Endothelial cell of umbilical vein (primary cell): Measurements from ENCODE around the gene MED15. TPM values are rescaled to one million over a fixed set of nuclear protein-coding genes. Genes with fewer than 3 reads are reported as not detected.

ENCODE experiments used
- BruUV-seq: library from RNA; stranded (reverse); fragments of 400-500 nt; replicated peaks from 2 replicates; lab custom pipeline; 2021; lab: Mats Ljungman, UMichigan
- CTCF ChIA-PET: fragments of 300-600, 350-600 bp; sonication (Branson Sonifier 250); formaldehyde crosslinking; loops from one replicate; lab custom pipeline; 2021; ENCODE audit warnings: antibody characterized with exemption, inconsistent platforms; lab: Charles Lee
- POLR2A ChIA-PET: fragments of 300-600, 350-600 bp; sonication (Branson Sonifier 250); formaldehyde crosslinking; loops from one replicate; lab custom pipeline; 2021; ENCODE audit warnings: antibody characterized with exemption, inconsistent platforms; lab: Charles Lee
- DNase-seq: peaks from one replicate; pipeline ENCODE4 v3.0.0-alpha.2; 2011; ENCODE audit warnings: low read depth, low spot score
- FAIRE-seq: peaks from 2 replicates; lab custom pipeline; 2011; peaks lifted over from hg19 to GRCh38; lab: Jason Lieb, UNC
- H2AFZ ChIP-seq: 2 replicates; pipeline ENCODE4 v1.6.0; 2012; ENCODE audit warnings: low read depth, low read length, control low read depth, inconsistent platforms
- H3K27ac ChIP-seq: 2 replicates; pipeline ENCODE4 v1.5.1; 2011; ENCODE audit warnings: low read depth, mild to moderate bottlenecking, control low read depth, low read length, moderate library complexity; ENCODE audit not compliant: insufficient read depth
- H3K27me3 ChIP-seq, 2 experiments: 2 replicates each; pipeline versions ENCODE4 v1.6.0 to v1.6.1; 2011; ENCODE audit warnings: low read length in 2 of 2, mixed read lengths in 1 of 2; ENCODE audit not compliant: control insufficient read depth in 2 of 2, insufficient read depth in 2 of 2
- H3K36me3 ChIP-seq, 2 experiments: 2 replicates in 1 of 2; 3 replicates in 1 of 2; pipeline ENCODE4 v1.5.1; 2011; ENCODE audit warnings: low read length in 2 of 2, mild to moderate bottlenecking in 1 of 2, moderate library complexity in 1 of 2; ENCODE audit not compliant: control insufficient read depth in 2 of 2, insufficient read depth in 2 of 2; ENCODE audit errors: extremely low read depth in 1 of 2
- H3K4me1 ChIP-seq: 3 replicates; pipeline ENCODE4 v1.5.1; 2011; ENCODE audit warnings: mild to moderate bottlenecking, low read length; ENCODE audit not compliant: control insufficient read depth, insufficient read depth; ENCODE audit errors: extremely low read depth
- H3K4me2 ChIP-seq: 2 replicates; pipeline ENCODE4 v1.6.1; 2011; ENCODE audit warnings: low read length, control low read depth, mixed read lengths; ENCODE audit not compliant: insufficient read depth
- H3K4me3 ChIP-seq, 3 experiments: fragments of 200-600 bp in 1 of 3; sonication (generic), shearing (Covaris generic) in 1 of 3; replicated peaks in 1 of 3; 2 replicates each; pipeline ENCODE4 v1.5.1; 2011 to 2016; ENCODE audit warnings: control low read depth in 3 of 3, low read length in 3 of 3, mild to moderate bottlenecking in 2 of 3, inconsistent platforms in 1 of 3, low read depth in 1 of 3, moderate library complexity in 1 of 3; ENCODE audit not compliant: insufficient read depth in 1 of 3
- H3K79me2 ChIP-seq: 2 replicates; pipeline ENCODE4 v1.6.0; 2012; ENCODE audit warnings: low read length, inconsistent platforms; ENCODE audit not compliant: control insufficient read depth, insufficient read depth
- H3K9ac ChIP-seq: replicated peaks from 2 replicates; pipeline ENCODE3; 2011; ENCODE audit warnings: low read length, control low read depth; ENCODE audit not compliant: insufficient read depth; ENCODE audit errors: extremely low read depth
- H3K9me1 ChIP-seq: replicated peaks from 3 replicates; pipeline ENCODE4 v1.6.0; 2011; ENCODE audit warnings: mild to moderate bottlenecking, low read length; ENCODE audit not compliant: control insufficient read depth, insufficient read depth; ENCODE audit errors: extremely low read depth
- H3K9me3 ChIP-seq: replicated peaks from 2 replicates; pipeline ENCODE4 v1.5.1; 2012; ENCODE audit warnings: low read length, inconsistent platforms; ENCODE audit not compliant: control insufficient read depth, insufficient read depth
- H4K20me1 ChIP-seq: replicated peaks from 2 replicates; pipeline ENCODE3; 2011; ENCODE audit warnings: mild to moderate bottlenecking, low read length; ENCODE audit not compliant: control insufficient read depth, insufficient read depth; ENCODE audit errors: extremely low read depth
- CTCF ChIP-seq, 2 donors: IDR thresholded peaks; 1 replicate in 1 of 2; 2 replicates in 1 of 2; pipeline ENCODE4 v1.5.1; 2011; ENCODE audit warnings: low read length in 2 of 2, mild to moderate bottlenecking in 2 of 2, moderate library complexity in 2 of 2, control low read depth in 1 of 2, inconsistent platforms in 1 of 2, low read depth in 1 of 2; ENCODE audit not compliant: insufficient read depth in 1 of 2; ENCODE audit errors: extremely low read depth in 1 of 2
- EZH2 ChIP-seq: IDR thresholded peaks from 2 replicates; pipeline ENCODE4 v1.6.1; 2012; ENCODE audit warnings: borderline replicate concordance, low read depth, mild to moderate bottlenecking, moderate library complexity, low read length, inconsistent platforms; ENCODE audit not compliant: severe bottlenecking
- FOS ChIP-seq: IDR thresholded peaks from 2 replicates; pipeline ENCODE4 v1.6.1; 2011; ENCODE audit warnings: mild to moderate bottlenecking, low read length, moderate library complexity, borderline replicate concordance; ENCODE audit not compliant: insufficient read depth
- GATA2 ChIP-seq: IDR thresholded peaks from 2 replicates; pipeline ENCODE4 v1.7.0; 2011; ENCODE audit warnings: low read depth, mild to moderate bottlenecking, moderate library complexity, mixed read lengths, low read length; ENCODE audit not compliant: insufficient read length, insufficient read depth
- JUN ChIP-seq: IDR thresholded peaks from 2 replicates; pipeline ENCODE4 v1.6.1; 2011; ENCODE audit warnings: borderline replicate concordance, low read depth; ENCODE audit not compliant: insufficient read length, insufficient read depth
- MAX ChIP-seq: IDR thresholded peaks from 2 replicates; pipeline ENCODE4 v1.6.1; 2011; ENCODE audit not compliant: insufficient read depth, insufficient read length
- MYC ChIP-seq: IDR thresholded peaks from one replicate; pipeline ENCODE4 v1.6.1; 2011; ENCODE audit warnings: mild to moderate bottlenecking, low read depth, low read length
- POLR2A ChIP-seq: IDR thresholded peaks from 2 replicates; pipeline ENCODE4 v1.6.1; 2012; ENCODE audit warnings: low read depth, mild to moderate bottlenecking, control low read depth, low read length
- POLR2AphosphoS5 ChIP-seq: IDR thresholded peaks from 2 replicates; pipeline ENCODE4 v1.6.1; 2012; ENCODE audit warnings: low read depth, mild to moderate bottlenecking, control low read depth, low read length, moderate library complexity; ENCODE audit not compliant: insufficient read depth
- dilution Hi-C: fragments of 300-500 bp; cut with MboI; formaldehyde crosslinking; loops from one replicate; pipeline ENCODE4 v1.15.0; 2019; ENCODE audit warnings: low sequenced_read_pairs; ENCODE audit not compliant: extremely low pct_ligation_motif_present
- intact Hi-C: fragments of 100-400 bp; cut with micrococcal nuclease; formaldehyde crosslinking; loops from one replicate; pipeline ENCODE4 v1.10.0; 2022
- polyA plus RNA-seq, 4 experiments: library from polyadenylated mRNA; depleted of rRNA in 3 of 4; stranded (reverse) in 3 of 4; unstranded in 1 of 4; fragments of >200 nt; gene quantifications; 2 replicates each; pipeline versions ENCODE4 v1.2.1 to v1.2.3, GENCODE V29; 2011 to 2012; ENCODE audit warnings: missing spikeins in 1 of 4
- total RNA-seq: library from RNA; stranded (reverse); gene quantifications from 2 replicates; pipeline ENCODE4 v1.2.3, GENCODE V29; 2021

Gene MED15
- total and polyA plus RNA-seq, 2 donors (not counting 3 experiments of a cell fraction or from before 2014, with no cell fraction given), result 68.1 to 138 TPM

DNA sequence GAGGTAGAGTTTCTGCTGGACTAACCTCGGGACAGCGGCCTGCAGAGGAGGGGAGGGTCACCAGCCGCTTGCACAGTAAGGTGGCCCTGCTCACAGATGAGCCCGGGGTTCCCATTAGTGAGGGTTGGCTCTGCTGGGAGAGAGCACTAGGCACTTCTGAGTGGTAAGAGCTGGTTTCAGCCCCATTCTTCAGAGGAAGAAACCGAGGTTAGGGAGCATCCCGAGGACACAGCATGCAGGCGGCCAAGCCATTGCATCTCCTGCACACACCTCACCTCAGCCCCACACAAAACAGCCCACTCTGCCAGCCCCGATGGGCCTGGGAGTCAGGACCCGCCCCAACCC is 99.3 kb downstream of the MED15 start:
- TF ChIP-seq FOS, result no peak
- Histone ChIP-seq H3K79me2 (no peaks in the 10 kb centered on the region), H3K4me3 (no peak overlapping the region), H3K27me3 (peaks cover 0 to 1% of the 10 kb centered on the region in 2 experiments), H3K4me1 (no peaks in the 10 kb centered on the region), H2AFZ (no peak overlapping the region), H3K9ac (no peak overlapping the region), H3K9me3 (no peaks in the 10 kb centered on the region), H4K20me1 (no peaks in the 10 kb centered on the region), H3K4me2 (no peak overlapping the region), H3K36me3 (no peaks in the 10 kb centered on the region), H3K9me1 (no peaks in the 10 kb centered on the region), H3K27ac (no peak overlapping the region)
- dilution Hi-C loops, result no loop called here
- BruUV-seq, result no TSS peak
- ChIA-PET CTCF (interaction anchor here (1.0 to 2.3 kb wide), 3 partner anchors 135 to 188 kb away, joined by 4 to 7 read pairs (median 7); no protein-coding TSS in a partner anchor), POLR2A (no interaction called here)
- intact Hi-C loops, result loop anchor here (1.0 kb wide), 3 partner anchors 91 to 178 kb away; no protein-coding TSS in a partner anchor
- DNase-seq, result no peak
- FAIRE-seq, result no peak

DNA sequence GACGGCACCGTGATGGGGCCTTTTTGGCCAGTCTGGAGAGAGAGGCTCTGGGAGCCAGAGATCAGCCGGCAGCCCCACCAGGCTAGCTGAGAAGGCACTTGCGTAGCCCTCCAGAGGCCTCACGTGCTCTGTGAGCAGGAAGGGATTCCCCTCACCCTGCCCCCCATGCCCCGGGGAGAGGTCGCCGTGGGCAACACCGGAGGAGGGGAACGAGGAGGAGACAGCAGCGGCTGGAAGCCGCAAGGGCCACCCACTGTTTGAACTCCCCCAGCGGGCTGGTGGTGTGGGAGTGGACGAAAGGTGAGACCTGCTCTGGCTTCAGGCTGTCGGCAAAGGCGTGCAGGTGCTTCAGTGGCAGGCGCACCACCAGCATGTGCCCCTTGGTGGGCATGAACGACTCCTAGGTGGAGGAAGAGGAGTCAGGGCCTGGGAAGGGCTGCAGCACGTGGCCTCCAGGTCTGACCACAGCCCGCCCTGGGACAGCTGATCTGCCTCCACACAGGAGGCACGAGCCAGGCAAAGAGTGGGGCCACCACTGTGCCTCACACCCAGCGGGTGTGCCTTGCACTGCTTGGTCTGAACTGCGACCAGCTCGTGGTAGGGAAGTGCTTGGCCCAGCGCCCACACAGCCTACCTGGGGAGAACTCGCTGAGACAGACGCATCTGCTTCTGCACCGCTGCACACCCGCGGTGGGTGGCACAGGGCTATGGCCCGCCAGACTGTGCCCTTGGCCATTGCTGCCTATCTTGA is 99.9 kb downstream of the MED15 start:
- no peaks in the 10 kb centered on the region for H3K9me3 ChIP-seq
- H3K79me2 ChIP-seq, result no peaks in the 10 kb centered on the region
- ChIA-PET CTCF (interaction anchor here (1.7 to 2.3 kb wide), 2 partner anchors 177 to 189 kb away, joined by 7 read pairs; no protein-coding TSS in a partner anchor), POLR2A (no interaction called here)
- TF ChIP-seq FOS (no peak), POLR2AphosphoS5 (no peak), CTCF (IDR thresholded peaks at IDR 0.05; ENCODE audit: extremely low read depth in 1 of 2, insufficient read depth in 1 of 2, low read depth in 1 of 2, low read length in 2 of 2) (no peak), MAX (no peak), POLR2A (no peak), MYC (no peak), GATA2 (no peak), JUN (no peak), EZH2 (no peak)
- no TSS peak for BruUV-seq
- H4K20me1 ChIP-seq, result no peaks in the 10 kb centered on the region
- no peak overlapping the region for H2AFZ ChIP-seq
- no peaks in the 10 kb centered on the region for H3K4me1 ChIP-seq
- H3K27ac ChIP-seq, result no peak overlapping the region
- no peak overlapping the region for H3K9ac ChIP-seq
- H3K4me3 ChIP-seq, result no peak overlapping the region
- peaks cover 0 to 1% of the 10 kb centered on the region in 2 experiments for H3K27me3 ChIP-seq
- dilution Hi-C loops (no loop called here), intact Hi-C loops (no loop called here)
- no peak overlapping the region for H3K4me2 ChIP-seq
- no peak for FAIRE-seq
- H3K9me1 ChIP-seq, result no peaks in the 10 kb centered on the region
- H3K36me3 ChIP-seq, result no peaks in the 10 kb centered on the region
- no peak for DNase-seq
